ENCODE results near the gene SKI. TPM values are rescaled to one million over a fixed set of nuclear protein-coding genes. Genes with fewer than 3 reads are reported as not detected.

SKI gene
- total RNA-seq, 2 donors from 2014 or later: 104 to 111 TPM

DNA sequence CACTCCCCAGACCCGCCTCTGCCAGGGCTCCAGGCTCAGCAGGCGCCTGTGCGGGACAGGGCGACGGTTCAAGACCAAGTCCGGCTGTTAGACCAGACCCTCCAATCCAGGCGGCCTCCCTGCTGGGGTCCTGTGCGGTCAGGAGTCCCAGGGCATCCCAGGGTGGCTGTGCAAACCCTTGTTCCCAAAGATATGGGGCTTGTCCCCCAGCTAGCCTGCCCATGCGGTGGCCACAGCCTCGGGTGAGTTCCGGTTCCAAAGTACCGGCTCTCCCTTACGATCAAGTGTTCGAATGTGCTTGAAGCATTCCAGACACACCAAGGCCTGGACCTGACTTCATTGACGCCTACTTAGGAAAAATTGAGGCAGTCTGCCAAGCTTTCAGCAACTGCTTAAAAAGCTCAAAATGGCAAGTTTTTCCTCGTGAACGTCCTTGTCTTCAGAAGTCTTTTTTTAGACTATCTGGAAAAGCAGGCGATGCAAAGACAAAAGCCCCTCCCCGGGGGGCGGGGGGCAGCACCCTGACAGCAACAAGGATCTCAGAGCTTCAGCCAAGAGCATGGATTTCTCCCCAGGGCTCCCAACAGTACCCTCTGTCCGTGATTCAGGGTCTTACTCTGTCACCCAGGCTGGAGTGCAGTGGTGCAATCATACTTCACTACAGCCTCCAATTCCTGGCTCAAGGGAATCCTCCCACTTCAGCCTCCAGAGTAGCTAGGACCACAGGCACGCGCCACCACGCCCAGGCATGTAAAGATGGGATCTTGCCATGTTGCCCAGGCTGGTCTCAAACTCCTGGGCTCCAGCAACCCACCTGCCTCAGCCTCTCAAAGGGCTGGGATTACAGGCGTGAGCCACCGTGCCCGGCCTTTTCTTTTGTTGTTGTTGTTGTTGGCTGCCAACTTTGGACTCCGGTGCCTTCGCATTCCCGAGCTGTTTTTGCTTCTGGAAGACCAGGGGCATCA lies 35.8 kb upstream of the SKI start:
- no peak for DNase-seq (ENCODE audit: low spot score)
- intact Hi-C loops (cut with DNase I): loop anchor here in 1 of 2 donors (5.0 kb wide), 1 partner anchor 40 kb away; no protein-coding TSS in a partner anchor

DNA sequence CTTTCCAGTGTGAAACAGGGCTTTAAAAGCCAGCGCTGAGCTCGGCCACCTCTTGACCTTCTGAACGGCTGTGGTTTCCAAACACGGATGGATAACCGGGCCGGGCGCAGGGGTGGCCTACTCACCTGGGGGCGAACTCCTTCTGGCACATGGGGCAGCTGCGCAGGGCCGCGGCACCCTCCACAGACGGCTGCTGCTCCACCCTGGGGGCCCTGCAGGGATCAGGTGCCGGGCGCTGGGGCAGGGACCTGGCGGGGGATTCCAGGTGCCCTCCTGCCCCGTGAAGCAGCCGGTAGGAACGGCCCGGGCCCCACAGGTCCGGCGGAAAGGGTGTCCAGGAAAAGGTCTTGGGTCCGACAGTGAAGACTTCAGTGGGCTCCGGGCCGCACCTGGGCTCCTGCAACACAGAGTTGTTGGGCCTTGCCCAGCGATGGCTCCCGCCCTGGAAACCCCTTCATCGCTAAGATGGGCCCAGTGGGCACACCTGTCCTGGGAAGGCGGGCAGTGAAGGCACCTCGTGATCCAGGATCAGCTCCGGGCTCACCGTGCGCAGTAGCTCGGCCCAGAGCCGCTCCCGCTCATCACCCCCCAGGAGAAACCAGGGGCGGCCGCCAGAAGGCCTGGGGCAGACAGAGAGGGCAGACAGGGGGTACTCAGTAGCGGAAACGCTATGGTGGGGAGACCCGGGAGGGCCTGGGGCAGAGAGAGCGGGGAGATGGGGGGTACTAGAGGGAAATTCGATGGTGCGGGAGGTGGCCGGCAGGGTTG lies 34.4 kb upstream of the SKI start:
- intact Hi-C loops (cut with DNase I): loop anchor here in 1 of 2 donors (2.0 to 5.0 kb wide), 2 partner anchors 39 to 187 kb away; no protein-coding TSS in a partner anchor
- DNase-seq (ENCODE audit: low spot score): no peak

DNA sequence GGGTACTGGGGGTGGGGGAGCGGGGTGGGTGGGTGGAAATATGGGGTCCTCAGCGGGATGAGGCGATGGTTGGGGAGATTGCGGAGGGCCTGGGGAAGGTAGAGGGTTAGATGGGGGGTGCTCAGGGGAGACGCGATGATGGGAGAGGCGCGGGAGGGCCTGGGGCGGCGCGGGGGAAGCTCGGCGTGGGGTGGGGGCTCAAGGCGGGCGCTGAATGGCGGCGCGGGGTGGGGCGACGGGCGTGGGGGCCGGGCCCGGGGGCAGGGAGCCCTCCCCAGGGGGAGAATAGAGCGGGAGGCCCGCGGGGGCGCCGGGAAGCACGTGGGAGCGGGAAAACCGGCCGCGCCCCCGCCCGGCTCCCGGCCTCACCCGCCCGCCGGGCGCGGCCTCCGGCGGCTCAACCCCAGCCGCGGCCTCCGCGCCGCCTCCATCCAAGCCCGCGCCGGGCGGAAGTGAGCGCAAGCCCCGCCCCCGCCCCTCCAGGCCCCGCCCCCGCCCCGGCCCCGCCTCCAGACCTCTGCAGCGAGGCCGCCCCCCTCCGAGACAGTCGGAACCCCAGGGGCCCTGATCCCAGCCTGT lies 33.7 kb upstream of the SKI start, which contains the start of gene FAAP20:
Gene FAAP20, minus strand, starts transcription at position 454 of the 579 bp plus-strand sequence. Its CDS starts 23 bp downstream, at position 431.
- intact Hi-C loops (cut with DNase I): loop anchor here in 1 of 2 donors (2.0 to 5.0 kb wide), 2 partner anchors 38 to 186 kb away; no protein-coding TSS in a partner anchor
- no peak for DNase-seq (ENCODE audit: low spot score)

DNA sequence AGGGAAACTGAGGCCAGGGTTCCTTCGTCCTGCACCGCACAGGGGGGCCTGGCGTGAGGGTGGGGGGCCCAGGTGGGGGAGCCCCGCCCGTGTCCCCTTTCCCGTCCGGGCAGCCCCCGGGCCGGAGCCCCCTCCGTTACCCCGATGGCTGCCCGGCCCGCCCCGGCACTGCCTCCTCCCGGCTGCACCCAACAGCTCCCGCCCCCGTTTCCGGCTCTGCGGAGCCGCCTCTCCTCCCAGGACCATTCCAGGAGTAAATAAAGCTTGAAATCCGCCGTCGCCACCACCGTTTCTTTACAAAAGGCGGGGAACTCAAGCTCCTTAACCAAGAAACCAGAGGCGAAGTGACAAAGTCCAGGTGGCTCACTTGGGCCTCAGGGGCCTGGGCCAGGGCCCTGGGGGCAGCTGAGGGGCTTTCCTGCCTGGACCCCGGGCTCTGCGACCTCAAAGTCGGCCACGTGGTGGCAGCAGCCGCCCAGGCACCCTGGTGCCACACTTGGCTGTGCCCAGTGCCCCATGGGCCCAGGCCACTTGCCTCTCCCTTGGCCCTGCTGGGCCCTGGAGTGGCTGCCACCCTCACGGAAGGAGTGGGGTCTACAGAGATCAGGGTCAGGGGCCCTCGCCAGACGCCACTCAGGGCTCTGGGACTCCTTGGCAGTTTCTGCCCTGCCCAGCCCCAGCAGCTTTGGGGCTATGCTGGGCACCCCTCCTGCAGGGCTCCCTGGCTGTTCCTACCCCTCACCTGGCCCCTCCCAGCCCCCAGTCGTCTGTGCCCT lies 33.0 kb upstream of the SKI start:
- peak; percentile 97 for DNase-seq (ENCODE audit: low spot score)
- intact Hi-C loops (cut with DNase I): loop anchor here in 1 of 2 donors (2.0 to 5.0 kb wide), 2 partner anchors 37 to 186 kb away; no protein-coding TSS in a partner anchor

- intact Hi-C loops (cut with DNase I): loop anchor here (2.0 kb wide), 2 partner anchors 185 to 187 kb away; no protein-coding TSS in a partner anchor
- no peak for DNase-seq (ENCODE audit: low spot score)
These were observed 32.3 kb upstream of the SKI start for GRCh38 chr1:2195785-2196184.

GRCh38 chr1:2196901-2197638 lies 31.0 kb upstream of the SKI start:
- intact Hi-C loops (cut with DNase I): loop anchor here in 1 of 2 donors (2.0 kb wide), 1 partner anchor 186 kb away; no protein-coding TSS in a partner anchor
- DNase-seq (ENCODE audit: low spot score): no peak

DNA sequence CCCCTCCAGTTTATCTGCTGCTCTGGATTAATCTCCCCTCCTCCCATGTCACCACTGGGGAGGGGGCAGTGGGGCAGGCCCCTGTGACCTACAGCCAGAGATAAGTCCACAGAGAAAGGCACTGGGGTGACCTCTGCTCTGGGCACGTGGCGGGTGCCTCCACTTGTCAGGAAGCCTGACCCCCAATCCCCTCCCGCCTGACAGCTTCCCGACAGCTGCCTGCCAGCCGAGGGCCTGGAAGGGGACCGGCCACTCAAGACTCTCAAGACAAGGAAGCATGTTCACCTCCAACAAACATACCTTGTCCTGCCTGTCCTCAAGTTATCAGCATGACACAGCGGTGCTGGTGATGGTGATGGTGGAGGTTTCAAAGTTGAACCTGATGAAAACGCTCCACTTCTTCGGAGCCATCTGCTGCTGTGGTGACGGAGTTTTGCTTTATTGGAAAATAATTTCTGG lies 30.4 kb upstream of the SKI start:
- DNase-seq (ENCODE audit: low spot score): no peak
- intact Hi-C loops (cut with DNase I): loop anchor here in 1 of 2 donors (2.0 kb wide), 1 partner anchor 185 kb away; no protein-coding TSS in a partner anchor

DNA sequence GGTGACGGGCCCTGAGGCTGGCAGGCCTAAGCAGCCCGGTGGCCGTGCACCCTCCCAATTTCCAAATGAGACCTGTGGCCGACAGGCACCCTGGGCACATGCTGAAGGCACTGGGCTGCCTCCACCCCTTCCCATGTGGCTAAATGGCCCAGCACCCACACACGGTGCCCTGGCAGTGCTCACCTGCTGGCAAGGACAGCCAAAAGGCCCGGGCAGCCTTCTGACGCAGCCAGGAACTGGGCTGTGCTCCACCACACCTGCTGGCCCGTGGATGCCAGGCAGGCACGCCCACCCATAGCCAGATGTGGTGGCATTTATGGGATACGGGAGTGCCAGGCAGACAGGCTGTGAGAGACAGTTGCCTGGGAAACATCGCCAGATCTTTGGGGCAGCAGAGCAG lies 29.5 kb upstream of the SKI start:
- DNase-seq (ENCODE audit: low spot score): no peak
- intact Hi-C loops (cut with DNase I): no loop called here

- intact Hi-C loops (cut with DNase I): no loop called here
- DNase-seq (ENCODE audit: low spot score): peak; percentile 97
These were observed 28.9 kb upstream of the SKI start for GRCh38 chr1:2199042-2199810.

- intact Hi-C loops (cut with DNase I): no loop called here
- no peak for DNase-seq (ENCODE audit: low spot score)
These were observed 27.7 kb upstream of the SKI start for GRCh38 chr1:2200308-2200943.

GRCh38 chr1:2201062-2201461 lies 27.1 kb upstream of the SKI start:
- intact Hi-C loops (cut with DNase I): no loop called here
- DNase-seq (ENCODE audit: low spot score): no peak

GRCh38 chr1:2202008-2202575 lies 26.0 kb upstream of the SKI start:
- no peak for DNase-seq (ENCODE audit: low spot score)
- intact Hi-C loops (cut with DNase I): no loop called here

DNA sequence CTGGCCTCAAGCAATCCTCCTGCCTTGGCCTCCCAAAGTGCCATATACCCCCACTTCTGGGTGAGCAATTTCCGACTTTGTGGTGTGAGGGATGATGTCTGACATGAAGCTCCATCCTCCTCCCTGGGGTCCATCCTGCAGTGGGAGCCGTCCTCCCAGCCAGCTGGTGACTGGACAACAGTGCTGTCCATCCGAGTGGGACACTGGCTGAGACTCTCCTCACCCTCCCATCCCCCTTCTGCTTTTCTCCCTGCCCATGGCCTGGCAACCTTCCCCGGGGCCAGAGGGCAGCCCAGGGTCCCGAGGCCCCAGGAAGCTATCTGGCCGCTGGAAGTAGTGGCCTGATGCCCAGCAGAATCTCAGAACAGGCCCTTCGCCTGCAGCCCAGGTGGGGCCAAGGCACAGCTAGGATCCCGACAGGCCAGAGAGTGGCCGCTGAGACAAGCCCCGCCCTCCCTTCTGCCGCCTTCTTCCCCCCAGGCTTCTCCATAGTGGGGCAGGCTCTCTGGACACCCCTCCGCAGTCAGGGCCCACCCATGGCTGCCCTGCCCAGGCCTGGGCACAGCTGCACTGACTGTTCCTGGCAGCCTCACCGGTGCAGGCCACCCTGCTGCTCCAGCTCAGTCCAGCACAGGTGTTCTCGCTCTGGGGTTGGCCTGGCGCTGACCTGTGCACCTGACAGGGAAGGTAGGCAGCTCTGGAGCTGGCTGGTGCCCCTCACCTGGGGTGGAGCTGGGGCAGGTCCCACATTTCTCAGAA lies 25.1 kb upstream of the SKI start:
- intact Hi-C loops (cut with DNase I): no loop called here
- no peak for DNase-seq (ENCODE audit: low spot score)

DNA sequence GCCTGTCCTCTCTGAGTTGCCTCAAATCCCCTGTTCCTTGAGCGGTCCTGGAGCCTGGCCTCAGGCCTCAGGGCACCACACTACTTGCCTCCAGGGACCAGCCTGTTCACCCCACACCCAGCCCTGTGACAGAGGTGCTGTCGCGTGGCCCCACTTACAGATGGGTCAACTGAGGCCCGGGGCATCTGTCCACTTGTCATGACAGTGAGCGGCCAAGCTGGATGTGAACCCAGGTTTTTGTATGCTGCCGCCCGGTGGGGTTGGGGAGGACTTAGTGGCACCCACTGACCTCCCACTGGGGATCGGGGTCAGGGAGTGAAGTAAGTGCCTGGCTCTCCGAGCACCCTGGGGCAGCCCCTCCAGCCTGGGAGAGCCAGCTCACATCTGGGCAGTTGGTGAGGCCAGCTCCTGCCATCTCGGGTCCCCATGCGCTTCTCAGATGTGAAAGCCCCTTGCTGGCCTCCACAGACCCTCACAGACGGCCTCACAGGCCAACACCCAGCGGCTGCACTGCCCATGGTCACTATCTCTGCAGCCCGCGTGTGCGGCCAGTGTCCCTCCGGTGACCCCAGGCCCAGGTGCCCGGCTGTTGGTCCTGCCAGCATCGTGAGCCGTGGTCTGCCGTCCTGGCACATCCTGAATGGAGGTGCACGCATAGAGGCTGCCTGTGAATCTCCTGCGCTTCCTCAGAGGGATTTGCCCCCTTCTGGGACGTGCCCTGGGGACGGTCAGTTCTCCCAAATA lies 24.3 kb upstream of the SKI start:
- DNase-seq (ENCODE audit: low spot score): no peak
- intact Hi-C loops (cut with DNase I): no loop called here

All from posterior vena cava (tissue), 2 donors.